IPS-NIHi7 (cell line): Measurements from ENCODE around the gene TOM1L2.
"Not testable (repeated sequence)": the region's sequence is repeated elsewhere in the genome, so short reads cannot be mapped to it uniquely, and the experiment has no call there.

Experiments
- DNase-seq: peaks from one replicate; pipeline ENCODE4 v3.0.0; 2012; ENCODE audit warnings: mixed read lengths; ENCODE audit errors: extremely low spot score

Gene TOM1L2

DNA sequence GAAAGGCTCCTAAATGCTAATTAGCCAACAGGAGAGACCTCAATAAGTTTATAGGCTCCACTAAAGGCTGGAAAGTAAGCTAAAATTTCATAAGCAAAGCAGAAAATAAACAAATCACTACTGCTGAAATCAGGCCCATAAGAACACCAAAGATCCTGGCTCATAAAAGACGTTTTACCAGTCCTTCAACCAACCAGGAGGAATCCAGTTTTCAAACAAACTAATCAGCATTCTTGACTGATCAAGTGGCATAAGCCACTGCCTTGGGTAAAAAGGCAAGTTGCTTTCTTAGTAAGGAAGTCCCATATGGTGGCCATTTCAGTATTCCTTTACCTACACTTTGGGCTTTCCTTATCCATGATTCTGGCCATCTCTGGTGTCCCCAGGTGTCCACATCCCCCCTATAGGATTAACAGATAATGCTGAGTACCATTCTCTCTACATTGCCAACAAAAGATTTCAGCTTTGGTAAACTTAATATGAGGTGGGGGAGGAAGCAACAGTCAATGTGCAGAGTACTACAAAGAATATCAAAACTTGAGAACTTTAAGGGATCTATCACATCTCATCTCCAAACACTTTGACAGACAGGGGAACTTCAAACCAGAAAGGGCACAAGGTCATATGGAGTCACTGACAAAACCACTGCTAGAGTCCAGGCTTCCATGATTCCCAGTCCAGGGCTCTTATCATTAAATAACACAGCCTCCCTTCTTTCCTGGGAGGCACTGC, 1.3 kb downstream of the TOM1L2 start:
- DNase-seq, result no peak

DNA sequence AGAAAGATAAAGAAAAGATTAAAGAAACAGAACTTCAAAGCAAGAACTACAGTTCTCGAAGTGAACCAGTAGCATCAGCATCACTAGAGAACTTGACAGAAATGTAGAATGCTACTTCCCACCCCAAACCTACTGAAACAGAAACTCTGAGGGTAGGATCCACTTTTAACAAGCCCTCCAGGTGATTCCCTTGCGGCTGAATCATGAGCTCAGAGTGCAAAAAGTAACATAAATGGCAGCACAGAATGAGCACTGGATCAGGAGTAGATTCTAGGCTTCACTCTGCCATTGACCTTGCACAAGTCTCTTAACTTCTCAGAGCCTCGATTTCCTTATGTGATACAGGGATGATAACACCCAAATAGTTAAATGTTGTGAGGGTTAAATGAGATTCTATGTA, 5.8 kb downstream of the TOM1L2 start:
- DNase-seq, result no peak

DNA sequence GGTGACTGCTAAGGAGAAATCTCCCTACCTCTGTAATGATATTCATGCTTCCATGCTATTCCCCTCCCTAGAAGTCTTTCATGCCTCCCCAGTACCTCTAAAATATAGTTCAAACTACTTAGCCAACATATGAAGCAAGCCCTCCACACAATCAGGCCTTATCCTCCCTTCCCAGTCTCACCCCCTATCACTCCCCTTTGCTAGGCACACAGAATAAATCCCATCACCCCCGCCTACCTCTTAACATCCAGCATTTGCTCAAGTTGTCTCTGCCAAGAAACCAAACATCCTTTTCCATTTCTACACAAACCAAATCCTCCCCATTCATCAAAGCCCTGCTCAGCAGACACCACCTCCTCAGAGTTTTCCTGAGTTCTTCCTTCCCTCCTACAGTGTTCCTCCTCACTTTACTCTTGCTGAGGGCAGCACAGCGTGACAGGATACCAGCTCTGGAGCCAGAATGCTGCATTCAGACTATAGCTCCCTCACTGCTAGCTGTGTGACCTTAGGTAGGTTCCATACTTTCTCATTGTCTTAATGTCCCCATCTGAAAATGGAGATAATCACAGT, 7.0 kb downstream of the TOM1L2 start:
- DNase-seq, result no peak

DNA sequence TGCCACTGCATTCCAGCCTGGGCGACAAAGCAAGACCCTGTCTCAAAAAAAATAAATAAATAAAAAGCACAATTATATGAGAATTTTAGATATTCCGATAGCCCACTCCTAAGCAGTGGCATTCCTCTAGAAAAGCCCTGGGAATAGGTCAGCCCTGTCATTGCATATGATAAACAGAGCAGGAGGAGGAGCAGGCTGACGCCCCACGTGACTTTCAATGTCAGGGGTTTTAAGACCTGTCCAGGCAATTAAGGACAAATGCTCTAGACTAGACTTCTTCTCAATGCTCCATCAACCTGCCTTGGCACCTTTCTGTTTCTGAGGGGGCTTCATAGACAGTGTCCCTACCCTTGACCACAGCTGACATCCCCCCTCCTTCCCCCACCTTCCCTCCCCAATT, 7.5 kb downstream of the TOM1L2 start:
- no peak for DNase-seq

DNA sequence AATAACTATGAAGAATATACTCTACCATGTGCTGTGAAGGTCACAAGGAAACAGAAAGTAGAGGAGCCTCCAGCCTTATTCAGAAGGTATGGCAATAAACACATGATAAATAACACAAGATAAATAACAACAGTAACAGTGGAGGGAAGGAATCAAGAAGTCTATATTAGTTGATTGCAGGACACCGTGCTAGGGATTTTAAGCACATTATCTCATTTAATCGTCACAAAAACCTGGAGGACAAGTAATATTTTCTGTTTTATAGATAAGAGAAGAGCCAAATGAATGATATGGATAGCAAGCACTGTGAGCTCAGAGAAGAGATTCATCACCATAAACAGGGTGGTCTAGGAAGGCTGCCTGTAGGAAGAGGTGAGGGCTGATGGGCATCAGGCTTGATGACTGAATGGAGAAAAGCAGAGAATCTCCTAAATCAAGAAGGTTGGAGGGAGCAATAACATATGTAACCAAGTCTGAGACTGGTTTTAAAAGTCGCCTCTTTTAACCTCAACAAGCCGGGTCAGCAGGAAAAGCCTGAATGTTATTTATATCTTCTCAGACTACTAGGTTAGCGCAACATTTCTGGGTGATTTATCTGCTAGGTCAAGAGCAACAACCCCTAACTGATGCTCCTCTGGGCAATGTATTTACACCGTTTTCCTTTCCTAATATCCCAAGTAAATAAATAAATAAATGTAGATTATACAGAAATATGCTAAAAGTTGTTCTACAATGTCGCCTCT, 8.3 kb downstream of the TOM1L2 start:
- DNase-seq, result no peak

DNA sequence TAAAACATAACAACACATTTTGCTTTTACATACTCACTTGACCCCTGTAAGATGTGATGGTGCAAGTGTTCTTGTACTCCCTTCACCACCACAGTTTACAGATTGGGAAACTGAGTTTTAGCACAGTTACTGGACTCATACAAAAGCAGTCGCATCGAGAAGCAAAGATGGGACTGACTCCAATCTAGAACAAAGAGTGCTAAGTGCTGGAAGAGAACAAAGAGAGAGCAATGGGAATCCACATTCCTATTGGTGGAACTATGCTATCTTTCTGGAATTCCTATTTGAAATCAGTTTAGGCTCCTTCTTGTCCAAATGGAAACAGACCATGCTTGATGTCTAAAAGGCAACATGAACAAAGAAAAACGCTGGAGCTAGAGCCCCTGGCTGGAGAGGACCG, 9.1 kb downstream of the TOM1L2 start:
- no peak for DNase-seq

DNA sequence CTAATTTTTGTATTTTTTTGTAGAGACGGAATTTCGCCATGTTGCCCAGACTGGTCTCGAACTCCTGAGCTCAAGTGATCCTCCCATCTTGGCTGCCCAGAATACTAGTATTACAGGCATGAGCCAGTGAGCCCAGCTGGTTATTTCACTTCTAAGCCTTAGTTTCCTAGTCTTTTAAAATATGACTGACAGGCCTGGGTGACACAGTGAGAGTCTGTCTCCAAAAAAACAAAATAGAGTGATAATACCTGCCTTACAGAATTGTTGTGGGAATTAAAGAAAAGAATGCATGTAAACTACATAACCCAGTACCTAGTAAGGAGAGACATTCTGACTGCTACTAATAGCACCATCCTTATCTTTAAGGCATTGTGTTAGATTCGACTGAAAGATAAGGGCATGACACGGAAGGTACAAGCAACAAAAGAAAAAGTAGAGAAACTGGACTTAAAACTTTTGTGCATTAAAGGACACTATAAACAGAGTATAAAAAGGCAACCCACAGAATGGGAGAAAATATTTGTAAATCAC, 11.6 kb downstream of the TOM1L2 start:
- no peak for DNase-seq

DNA sequence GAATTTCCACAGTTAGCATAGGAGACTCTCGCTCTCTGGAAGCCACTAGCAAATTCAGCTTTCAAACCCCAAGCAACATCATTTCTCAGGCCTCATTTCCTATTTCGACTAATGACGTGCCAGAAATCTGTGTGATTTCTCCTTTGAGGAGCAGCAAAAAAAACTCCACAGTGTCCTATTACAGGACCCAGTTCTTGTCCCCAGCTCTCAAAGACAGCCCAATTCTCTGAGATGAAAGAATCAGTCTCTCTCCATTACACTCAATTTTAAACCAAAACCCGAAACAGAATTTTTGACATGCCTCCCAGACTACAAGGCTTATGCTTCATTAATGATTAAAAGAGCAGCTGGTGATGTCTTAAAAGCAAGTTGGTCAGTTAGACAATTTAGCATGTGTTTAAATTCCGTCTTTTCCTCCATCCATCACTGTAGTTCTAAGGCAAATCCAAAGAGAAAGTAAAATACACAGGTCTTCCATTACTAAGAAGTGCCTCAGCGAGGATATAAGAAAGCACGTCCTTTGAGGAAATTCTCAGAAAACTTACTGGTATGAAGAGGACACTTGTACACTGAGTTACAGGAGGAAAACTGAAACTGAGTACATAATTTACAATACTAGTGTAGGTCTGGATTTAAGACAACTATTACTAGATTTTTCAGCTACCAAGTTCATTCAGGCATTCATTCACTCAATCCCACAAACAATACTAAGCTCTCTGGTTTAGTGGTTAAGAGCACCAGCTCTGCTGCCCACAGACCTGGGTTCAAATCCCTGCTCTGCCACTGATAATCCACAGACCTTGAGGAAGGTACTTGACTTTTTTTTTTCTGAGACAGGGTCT, 12.5 kb downstream of the TOM1L2 start:
- no peak for DNase-seq

DNA sequence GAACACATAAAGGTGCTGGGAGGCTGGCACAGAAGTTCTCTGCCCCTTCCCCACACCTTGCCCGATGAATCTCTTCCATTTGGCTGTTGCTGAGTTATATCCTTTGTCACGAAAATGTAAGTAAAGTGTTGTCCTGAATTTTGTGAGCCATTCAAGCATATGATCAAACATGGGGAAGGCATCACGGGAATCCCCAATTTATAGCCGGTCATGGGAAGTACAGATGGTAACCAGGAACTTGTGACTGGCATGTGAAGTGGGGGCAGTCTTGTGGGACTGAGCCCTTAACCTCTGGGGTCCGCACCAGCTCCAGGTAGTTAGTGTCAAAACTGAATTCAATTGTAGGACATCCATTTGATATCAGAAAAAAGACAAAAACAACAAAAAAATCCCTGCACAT, 13.2 kb downstream of the TOM1L2 start:
- DNase-seq, result no peak

DNA sequence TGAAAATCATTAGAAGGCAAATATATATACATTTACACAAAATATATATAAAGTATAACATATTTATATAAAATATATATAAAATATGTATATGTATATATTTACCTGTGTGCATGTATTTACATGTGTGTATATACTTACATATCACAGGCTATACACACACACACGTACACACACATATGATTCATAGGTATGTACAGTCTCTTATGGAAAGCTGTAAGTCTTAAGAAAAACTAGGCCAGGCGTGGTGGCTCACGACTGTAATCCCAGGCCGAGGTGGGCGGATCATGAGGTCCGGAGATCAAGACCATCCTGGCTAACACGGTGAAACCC, 14.7 kb downstream of the TOM1L2 start:
- no peak for DNase-seq

DNA sequence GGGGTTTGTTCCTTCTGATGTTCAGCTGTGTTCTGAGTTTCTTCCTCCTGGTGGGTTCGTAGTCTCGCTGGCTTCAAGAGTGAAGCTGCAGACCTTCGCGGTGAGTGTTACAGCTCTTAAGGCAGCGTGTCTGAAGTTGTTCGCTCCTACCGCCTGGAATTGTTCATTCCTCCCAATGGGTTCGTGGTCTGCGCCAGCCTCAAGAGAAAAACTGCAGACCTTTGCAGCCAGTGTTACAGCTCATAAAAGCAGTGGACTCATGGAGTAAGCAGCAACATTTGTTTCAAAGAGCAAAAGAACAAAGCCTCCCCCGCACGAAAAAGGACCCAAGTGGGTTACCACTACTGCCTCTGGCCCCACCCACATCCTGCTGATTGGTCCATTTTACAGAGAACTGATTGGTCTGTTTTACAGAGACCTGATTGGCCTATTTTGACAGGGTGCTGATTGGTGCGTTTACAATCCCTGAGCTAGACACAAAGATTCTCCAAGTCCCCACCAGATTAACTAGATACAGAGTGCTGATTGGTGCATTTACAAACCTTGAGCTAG, 16.3 kb downstream of the TOM1L2 start:
- DNase-seq, result not testable (repeated sequence)

DNA sequence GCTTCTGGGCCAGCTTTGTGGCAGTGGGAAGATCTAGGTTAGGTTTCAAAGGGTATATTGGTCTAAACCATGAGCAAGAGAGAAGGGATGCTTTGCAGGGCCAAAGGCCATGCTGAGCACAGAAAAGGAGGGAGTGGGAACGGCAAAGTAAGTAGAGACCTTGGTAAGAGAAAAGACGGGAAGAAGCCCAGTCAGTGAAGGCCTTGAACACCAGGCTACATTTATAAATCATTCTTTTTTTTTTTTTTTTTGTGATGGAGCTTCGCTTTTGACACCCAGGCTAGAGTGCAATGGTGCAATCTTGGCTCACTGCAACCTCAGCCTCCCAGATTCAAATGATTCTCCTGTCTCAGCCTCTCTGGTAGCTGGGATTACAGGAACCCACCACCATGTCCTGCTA, 18.1 kb downstream of the TOM1L2 start:
- DNase-seq, result no peak

DNA sequence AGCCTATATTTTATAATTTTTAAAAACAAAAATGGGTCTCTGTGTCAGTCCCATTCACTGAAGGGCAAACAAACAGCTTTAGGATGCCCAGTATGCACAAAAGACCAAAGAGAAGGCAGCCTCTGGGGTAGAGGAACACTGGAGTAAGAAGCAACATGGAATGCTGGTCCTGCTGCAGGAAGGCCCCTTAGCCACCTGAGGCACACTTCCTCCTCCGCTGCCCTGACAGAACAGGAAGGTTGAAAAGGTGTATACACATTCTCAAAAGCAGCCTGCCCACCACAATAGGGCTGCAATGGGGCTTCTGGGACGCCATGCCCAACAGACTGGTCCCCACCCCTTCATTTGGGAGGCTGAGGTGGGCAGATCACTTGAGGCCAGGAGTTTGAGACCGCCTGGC, 19.5 kb downstream of the TOM1L2 start:
- no peak for DNase-seq

DNA sequence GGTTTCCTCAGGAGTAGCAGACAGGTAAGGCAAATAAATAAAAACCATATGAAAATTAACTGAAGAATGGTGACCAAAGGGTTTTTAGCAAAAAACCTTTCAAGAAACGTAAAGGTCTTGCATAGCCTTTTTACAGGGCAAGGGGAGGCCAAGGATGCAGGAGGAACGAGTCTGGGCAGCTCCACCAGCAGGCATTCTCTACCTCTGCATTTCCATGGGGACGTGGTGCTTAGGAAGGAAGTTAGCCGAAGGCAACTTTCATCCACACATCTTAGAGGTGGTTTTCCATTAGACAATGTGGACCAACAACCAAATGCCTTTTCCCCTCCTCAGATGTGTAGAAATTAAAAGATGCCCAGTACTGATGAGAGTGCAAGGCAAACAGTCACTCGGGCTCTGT, 20.7 kb downstream of the TOM1L2 start:
- no peak for DNase-seq

DNA sequence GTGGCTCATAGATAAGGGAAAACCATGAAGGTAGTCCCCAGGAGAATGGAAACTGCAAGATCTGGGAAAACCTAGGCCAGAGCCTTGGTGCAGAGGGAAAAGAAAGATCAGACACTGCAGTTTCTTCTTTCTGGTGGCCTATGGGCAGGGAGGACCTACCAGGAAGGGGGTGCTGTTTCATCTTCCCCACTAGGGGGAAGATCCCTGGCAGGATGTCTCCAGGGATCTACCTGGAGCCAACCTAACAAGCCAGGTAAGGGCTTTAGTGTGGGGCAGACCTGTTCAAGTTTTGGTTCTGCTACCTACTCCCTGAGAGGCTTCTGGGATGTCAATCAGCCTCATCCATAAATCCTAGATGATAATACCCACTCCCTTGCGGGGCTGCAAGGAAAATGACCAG, 21.4 kb downstream of the TOM1L2 start:
- DNase-seq, result peak; percentile 58

DNA sequence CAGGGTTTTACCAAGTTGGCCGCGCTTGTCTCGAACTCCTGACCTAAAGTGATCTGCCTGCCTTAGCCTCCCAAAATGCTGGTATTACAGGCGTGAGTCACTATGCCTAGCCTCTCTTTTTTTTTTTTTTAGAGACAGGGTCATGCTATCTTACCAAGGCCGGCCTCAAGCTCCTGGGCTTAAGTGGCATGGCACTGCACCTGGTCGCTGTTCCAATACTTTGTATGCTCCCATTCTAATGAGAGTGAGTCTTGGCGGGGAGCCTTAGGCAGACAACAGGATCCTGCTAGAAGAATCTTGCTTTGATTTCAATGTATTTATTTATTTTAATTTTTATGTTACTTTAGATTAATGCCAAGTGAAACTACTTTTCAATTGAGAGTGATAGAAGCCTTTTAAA, 21.9 kb downstream of the TOM1L2 start:
- no peak for DNase-seq

DNA sequence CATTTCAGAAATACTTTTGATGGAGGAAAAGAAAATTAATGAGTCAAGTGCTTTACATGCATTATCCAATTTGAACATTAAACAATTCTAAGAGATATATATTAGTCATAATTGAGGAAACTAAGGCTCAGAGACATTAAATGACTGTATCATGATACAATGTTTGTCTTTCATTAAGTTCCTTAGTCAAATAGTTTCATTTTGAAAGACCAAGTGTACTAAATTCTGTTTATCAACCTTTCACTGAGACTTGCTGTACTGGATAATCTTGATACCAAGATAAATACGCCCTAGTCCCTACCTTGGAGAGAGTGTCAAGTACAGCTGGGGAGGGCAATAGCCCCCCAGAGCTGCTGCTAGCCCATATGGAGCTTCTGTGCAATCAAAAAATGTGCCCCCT, 24.2 kb downstream of the TOM1L2 start:
- no peak for DNase-seq

DNA sequence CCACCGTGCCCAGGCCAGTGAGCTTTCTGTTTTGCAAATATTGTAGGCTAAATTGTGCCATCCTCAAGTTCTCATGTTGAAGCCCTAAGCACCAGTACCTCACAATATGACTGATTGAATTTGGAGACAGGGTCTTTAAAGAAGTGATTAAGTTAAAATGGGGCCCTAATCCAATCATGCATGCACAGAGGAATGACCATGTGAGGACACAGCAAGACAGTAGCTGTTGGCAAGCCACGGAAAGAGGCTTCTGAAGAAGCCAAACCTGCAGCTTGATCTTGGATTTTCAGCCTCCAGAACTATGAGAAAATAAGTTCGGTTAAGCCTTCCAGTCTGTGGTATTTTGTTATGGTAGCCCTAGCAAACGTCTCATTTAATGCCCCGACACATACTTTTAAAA, 24.9 kb downstream of the TOM1L2 start:
- no peak for DNase-seq

DNA sequence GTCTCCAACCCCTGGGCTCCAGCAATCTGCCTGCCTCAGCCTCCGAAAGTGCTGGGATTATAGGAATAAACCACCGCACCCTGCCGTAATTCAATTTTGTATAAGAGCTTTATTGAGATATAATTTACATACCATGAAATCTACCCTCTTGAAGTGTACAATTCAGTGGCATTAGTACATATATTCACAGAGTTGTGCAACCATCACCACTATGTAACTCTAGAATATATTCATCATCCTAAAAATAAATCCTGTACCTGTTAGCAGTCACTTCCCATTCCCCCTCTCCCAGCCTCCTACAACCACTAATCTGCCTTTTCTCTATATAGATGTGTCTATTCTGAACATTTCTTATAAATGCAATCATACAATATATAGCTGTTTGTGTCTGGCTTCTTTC, 26.1 kb downstream of the TOM1L2 start:
- DNase-seq, result no peak

DNA sequence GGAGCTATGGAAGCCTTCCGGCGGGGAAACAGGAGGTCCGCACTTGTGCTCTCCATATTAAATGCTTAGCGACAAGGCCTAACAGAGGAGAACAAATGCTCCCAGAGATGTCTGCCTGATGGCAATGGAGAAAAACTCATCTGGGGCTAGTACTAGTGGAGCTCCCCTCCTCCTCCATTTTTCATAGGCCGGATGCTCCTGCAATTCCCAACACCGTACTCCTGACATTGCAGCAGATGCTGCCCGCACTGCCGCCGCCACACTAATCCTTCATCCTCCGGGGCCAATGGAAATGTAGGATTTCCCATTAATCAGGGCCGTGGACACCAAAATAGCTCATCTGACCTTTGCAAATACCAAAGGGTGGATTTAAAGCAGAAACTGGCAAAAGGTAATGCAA, 27.5 kb downstream of the TOM1L2 start:
- DNase-seq, result no peak

DNA sequence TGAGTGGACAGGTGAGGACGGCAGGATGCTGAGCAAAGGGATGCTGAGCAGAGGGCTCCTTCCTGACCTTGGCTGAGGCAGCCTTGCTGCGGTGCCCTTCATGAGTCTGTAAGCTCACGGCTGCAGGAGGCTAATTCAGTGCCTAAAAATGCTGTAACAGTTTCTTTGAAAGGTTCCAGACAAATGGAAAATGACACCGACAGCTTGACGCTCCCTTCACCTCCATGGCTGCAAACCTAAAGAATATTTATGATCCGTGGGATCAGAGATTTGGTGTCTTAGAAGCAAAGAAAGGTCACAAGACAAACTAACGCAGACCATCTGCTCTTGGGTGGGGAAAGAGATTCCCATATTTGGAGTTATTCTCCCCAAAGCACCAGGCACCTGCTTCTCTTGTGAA, 28.0 kb downstream of the TOM1L2 start:
- no peak for DNase-seq
